Caco-2 (cell line): ENCODE results near the gene CCDC178. TPM values are rescaled to one million over a fixed set of nuclear protein-coding genes. Genes with fewer than 3 reads are reported as not detected.

Experiments used
- BruUV-seq: library from RNA; stranded (reverse); fragments of 400-500 nt; replicated peaks from 2 replicates; lab custom pipeline; 2021; lab: Mats Ljungman, UMichigan
- CTCF ChIA-PET: fragments of 300-600 bp; sonication (Branson Sonifier 250); formaldehyde crosslinking; loops from one replicate; lab custom pipeline; 2022; ENCODE audit warnings: antibody characterized with exemption; lab: Charles Lee
- POLR2A ChIA-PET: fragments of 300-600 bp; sonication (Branson Sonifier 250); formaldehyde crosslinking; loops from one replicate; lab custom pipeline; 2022; ENCODE audit warnings: antibody characterized with exemption; lab: Charles Lee
- DNase-seq, 2 experiments: peaks; one replicate each; pipeline versions ENCODE4 v3.0.0 to v3.0.0-alpha.2; 2020 to 2022
- H3K27me3 ChIP-seq: replicated peaks from 2 replicates; pipeline ENCODE4 v1.6.0; 2011; ENCODE audit warnings: low read length; ENCODE audit not compliant: control insufficient read depth, insufficient read depth
- H3K36me3 ChIP-seq: 2 replicates; pipeline ENCODE4 v1.5.1; 2011; ENCODE audit warnings: low read length; ENCODE audit not compliant: control insufficient read depth, insufficient read depth
- H3K4me1 ChIP-seq: fragments of 250-450 bp; sonication (Bioruptor Pico); 2 replicates; pipeline ENCODE4 v1.5.1; 2020; ENCODE audit warnings: mild to moderate bottlenecking
- H3K4me3 ChIP-seq: 2 replicates; pipeline ENCODE4 v1.5.1; 2011; ENCODE audit warnings: low read depth, mild to moderate bottlenecking, control low read depth, low read length
- H3K9me3 ChIP-seq: fragments of 250-450 bp; sonication (Bioruptor Pico); 2 replicates; pipeline ENCODE4 v1.5.1; 2020; ENCODE audit warnings: mild to moderate bottlenecking, moderate library complexity
- H3K27ac Mint-ChIP-seq: one replicate; pipeline ENCODE4 v1.8.0; 2022; ENCODE audit warnings: mixed read lengths; ENCODE audit not compliant: unreplicated experiment
- H3K27me3 Mint-ChIP-seq: one replicate; pipeline ENCODE4 v1.8.0; 2022; ENCODE audit warnings: mixed read lengths; ENCODE audit not compliant: insufficient read depth, unreplicated experiment
- H3K36me3 Mint-ChIP-seq: one replicate; pipeline ENCODE4 v1.8.0; 2022; ENCODE audit warnings: mild to moderate bottlenecking, mixed read lengths; ENCODE audit not compliant: insufficient read depth, unreplicated experiment
- H3K4me1 Mint-ChIP-seq: one replicate; pipeline ENCODE4 v1.8.0; 2022; ENCODE audit warnings: low read depth, mixed read lengths; ENCODE audit not compliant: unreplicated experiment
- H3K4me3 Mint-ChIP-seq: one replicate; pipeline ENCODE4 v1.8.0; 2022; ENCODE audit warnings: mild to moderate bottlenecking, moderate library complexity, mixed read lengths; ENCODE audit not compliant: unreplicated experiment
- H3K9me3 Mint-ChIP-seq: one replicate; pipeline ENCODE4 v1.8.0; 2022; ENCODE audit warnings: mixed read lengths; ENCODE audit not compliant: unreplicated experiment
- intact Hi-C: fragments of 100-400 bp; cut with micrococcal nuclease; formaldehyde crosslinking; loops from one replicate; pipeline ENCODE4 v1.10.0; 2022; ENCODE audit not compliant: unreplicated experiment
- total RNA-seq: library from RNA; stranded (reverse); gene quantifications from 2 replicates; pipeline ENCODE4 v1.2.3, GENCODE V29; 2022
- TF ChIP-seq, protein P1 (sequence below), 2 experiments: fragments of 200-600 bp in 1 of 2; IDR thresholded peaks; 1 replicate in 1 of 2; 2 replicates in 1 of 2; pipeline versions ENCODE4 v1.5.1 to v1.8.0; 2011 to 2022; ENCODE audit warnings: antibody characterized with exemption in 1 of 2, control low read depth in 1 of 2, inconsistent platforms in 1 of 2, low read depth in 1 of 2, low read length in 1 of 2, mild to moderate bottlenecking in 1 of 2, moderate library complexity in 1 of 2; ENCODE audit not compliant: insufficient read depth in 1 of 2, severe bottlenecking in 1 of 2, unreplicated experiment in 1 of 2

The CCDC178 gene
- total RNA-seq, 1 experiment from 2014 or later = not detected

DNA sequence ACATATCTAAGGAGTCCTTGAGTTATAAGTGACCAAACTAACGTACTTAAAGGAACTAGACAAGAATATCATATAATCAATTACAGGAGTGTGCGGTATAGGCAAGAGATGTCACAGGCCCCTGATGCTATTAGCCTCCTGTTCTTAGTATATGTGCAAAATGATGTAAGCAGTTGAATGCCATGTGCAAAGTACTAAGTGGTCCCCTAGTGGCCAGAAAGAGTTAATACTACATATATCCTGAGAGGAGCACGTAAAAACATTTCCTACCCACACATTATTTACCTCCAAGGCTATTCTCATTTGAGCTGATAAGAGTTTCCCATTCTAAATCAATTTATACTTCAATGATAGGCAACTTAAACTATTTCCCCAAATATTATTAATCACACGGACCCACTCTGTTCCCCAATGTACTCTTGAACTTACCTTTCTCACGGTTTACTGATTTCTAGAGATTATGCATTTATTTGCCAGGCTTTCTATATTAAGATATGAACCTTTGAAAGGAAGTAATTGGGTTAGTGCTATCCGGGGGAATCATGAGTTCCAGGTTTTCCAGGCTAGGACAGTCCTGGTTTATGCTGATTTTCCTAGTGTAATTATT, 509.7 kb downstream of the CCDC178 start:
- CTCF ChIA-PET = no interaction called here

DNA sequence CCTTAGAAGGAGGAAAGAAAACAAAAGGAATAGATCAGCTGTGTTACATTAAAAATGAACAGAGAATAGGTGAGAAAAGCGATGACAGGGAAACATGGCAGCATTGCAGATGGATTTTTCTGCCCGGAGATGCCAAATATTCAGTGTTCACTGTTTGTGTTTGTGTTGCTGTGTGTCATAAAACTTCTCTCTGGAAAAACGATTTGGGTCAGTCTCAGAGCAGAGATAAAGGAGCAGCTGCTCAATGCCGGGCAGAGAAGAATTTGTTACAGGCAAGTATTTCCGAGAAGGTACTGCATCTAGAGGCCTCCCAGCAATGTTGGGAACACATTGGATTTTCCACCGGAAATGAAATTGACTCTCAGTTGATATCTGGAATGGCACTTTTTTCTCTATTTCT, 511.3 kb downstream of the CCDC178 start:
- peaks cover 4% of the 10 kb centered on the region for H3K27me3 Mint-ChIP-seq
- H3K27me3 ChIP-seq = no peaks in the 10 kb centered on the region
- intact Hi-C loops = no loop called here
- H3K27ac Mint-ChIP-seq = no peak overlapping the region
- H3K4me3 ChIP-seq = no peak overlapping the region
- TF ChIP-seq, protein P1, sequence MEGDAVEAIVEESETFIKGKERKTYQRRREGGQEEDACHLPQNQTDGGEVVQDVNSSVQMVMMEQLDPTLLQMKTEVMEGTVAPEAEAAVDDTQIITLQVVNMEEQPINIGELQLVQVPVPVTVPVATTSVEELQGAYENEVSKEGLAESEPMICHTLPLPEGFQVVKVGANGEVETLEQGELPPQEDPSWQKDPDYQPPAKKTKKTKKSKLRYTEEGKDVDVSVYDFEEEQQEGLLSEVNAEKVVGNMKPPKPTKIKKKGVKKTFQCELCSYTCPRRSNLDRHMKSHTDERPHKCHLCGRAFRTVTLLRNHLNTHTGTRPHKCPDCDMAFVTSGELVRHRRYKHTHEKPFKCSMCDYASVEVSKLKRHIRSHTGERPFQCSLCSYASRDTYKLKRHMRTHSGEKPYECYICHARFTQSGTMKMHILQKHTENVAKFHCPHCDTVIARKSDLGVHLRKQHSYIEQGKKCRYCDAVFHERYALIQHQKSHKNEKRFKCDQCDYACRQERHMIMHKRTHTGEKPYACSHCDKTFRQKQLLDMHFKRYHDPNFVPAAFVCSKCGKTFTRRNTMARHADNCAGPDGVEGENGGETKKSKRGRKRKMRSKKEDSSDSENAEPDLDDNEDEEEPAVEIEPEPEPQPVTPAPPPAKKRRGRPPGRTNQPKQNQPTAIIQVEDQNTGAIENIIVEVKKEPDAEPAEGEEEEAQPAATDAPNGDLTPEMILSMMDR (IDR thresholded peaks at IDR 0.05; ENCODE audit: insufficient read depth in 1 of 2, low read depth in 1 of 2, low read length in 1 of 2, severe bottlenecking in 1 of 2, unreplicated experiment in 1 of 2) = no peak
- no peaks in the 10 kb centered on the region for H3K9me3 ChIP-seq
- ChIA-PET CTCF (no interaction called here), POLR2A (no interaction called here)
- no peak for DNase-seq
- no TSS peak for BruUV-seq
- no peaks in the 10 kb centered on the region for H3K9me3 Mint-ChIP-seq
- H3K36me3 Mint-ChIP-seq = no peaks in the 10 kb centered on the region
- no peaks in the 10 kb centered on the region for H3K4me1 Mint-ChIP-seq
- no peaks in the 10 kb centered on the region for H3K4me1 ChIP-seq
- no peak overlapping the region for H3K4me3 Mint-ChIP-seq
- H3K36me3 ChIP-seq = no peaks in the 10 kb centered on the region

More for the DNA sequence above, 509.7 kb downstream of the CCDC178 start:
- Mint-ChIP-seq H3K4me1 (no peaks in the 10 kb centered on the region), H3K9me3 (no peaks in the 10 kb centered on the region), H3K36me3 (no peaks in the 10 kb centered on the region), H3K27ac (no peak overlapping the region), H3K27me3 (peaks cover 4% of the 10 kb centered on the region), H3K4me3 (no peak overlapping the region)
- Histone ChIP-seq H3K4me3 (no peak overlapping the region), H3K9me3 (no peaks in the 10 kb centered on the region), H3K36me3 (no peaks in the 10 kb centered on the region), H3K4me1 (no peaks in the 10 kb centered on the region), H3K27me3 (no peaks in the 10 kb centered on the region)
- peak in 1 of 2 experiments; percentile 0 for DNase-seq
- BruUV-seq = no TSS peak
- TF ChIP-seq, protein P1 (IDR thresholded peaks at IDR 0.05; ENCODE audit: insufficient read depth in 1 of 2, low read depth in 1 of 2, low read length in 1 of 2, severe bottlenecking in 1 of 2, unreplicated experiment in 1 of 2) = peak; percentile 33 to 39
- POLR2A ChIA-PET = no interaction called here
- intact Hi-C loops = no loop called here

DNA sequence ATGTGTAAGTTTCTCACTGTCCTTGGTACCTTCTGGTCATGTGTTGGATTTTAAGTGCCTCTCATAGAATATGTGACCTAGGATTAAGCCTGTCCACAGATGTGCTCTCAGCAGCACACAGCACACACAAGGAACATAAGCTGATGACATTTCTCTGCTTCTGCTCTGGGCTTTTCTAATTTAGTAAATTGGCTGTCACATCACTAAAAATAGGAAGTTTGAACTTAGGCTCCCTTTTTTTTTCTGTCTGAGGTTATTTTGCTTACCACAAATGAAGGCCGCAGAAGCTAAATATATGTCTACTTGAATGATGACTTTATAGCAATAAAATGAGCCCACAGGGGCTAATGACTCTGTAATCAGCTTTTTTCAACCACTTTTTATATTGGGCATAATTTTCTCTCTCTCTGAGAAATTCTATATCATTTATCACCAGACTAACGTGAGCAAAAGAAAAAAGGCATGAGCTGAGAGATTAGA, 517.5 kb downstream of the CCDC178 start:
- no peaks in the 10 kb centered on the region for H3K36me3 ChIP-seq
- no peaks in the 10 kb centered on the region for H3K4me1 ChIP-seq
- Mint-ChIP-seq H3K4me1 (no peaks in the 10 kb centered on the region), H3K4me3 (no peak overlapping the region), H3K27me3 (no peaks in the 10 kb centered on the region), H3K36me3 (no peaks in the 10 kb centered on the region), H3K9me3 (no peaks in the 10 kb centered on the region), H3K27ac (no peak overlapping the region)
- intact Hi-C loops = no loop called here
- no TSS peak for BruUV-seq
- no peaks in the 10 kb centered on the region for H3K27me3 ChIP-seq
- no peaks in the 10 kb centered on the region for H3K9me3 ChIP-seq
- TF ChIP-seq, protein P1 (IDR thresholded peaks at IDR 0.05; ENCODE audit: insufficient read depth in 1 of 2, low read depth in 1 of 2, low read length in 1 of 2, severe bottlenecking in 1 of 2, unreplicated experiment in 1 of 2) = no peak
- H3K4me3 ChIP-seq = no peak overlapping the region
- POLR2A ChIA-PET = no interaction called here
- DNase-seq = no peak
- CTCF ChIA-PET = no interaction called here
